IMR-90 (cell line): Measurements from ENCODE around the gene KIF3A. TPM values are rescaled to one million over a fixed set of nuclear protein-coding genes. Genes with fewer than 3 reads are reported as not detected.

Source experiments
- ATAC-seq: fragments of 200-7000 bp; cut with Tn5 transposase; 2 replicates; pipeline ENCODE4 v1.9.1; 2020; ENCODE audit warnings: low read depth, mild to moderate bottlenecking, moderate library complexity
- BruUV-seq: library from RNA; stranded (reverse); fragments of 400-500 nt; replicated peaks from 2 replicates; lab custom pipeline; 2021; lab: Mats Ljungman, UMichigan
- CTCF ChIA-PET: fragments of 300-600 bp; formaldehyde crosslinking; extraction: SDS; loops from one replicate; lab custom pipeline; 2021; ENCODE audit warnings: antibody characterized with exemption; lab: Yijun Ruan, JAX
- POLR2A ChIA-PET: fragments of 300-600 bp; sonication (Branson Sonifier 250); formaldehyde crosslinking; loops from one replicate; lab custom pipeline; 2022; ENCODE audit warnings: antibody characterized with exemption; ENCODE audit not compliant: unreplicated experiment; lab: Charles Lee
- DNase-seq: peaks from one replicate; pipeline ENCODE4 v3.0.0; 2013
- H2AFZ ChIP-seq: replicated peaks from 2 replicates; pipeline ENCODE3; 2013; ENCODE audit warnings: low read length, mild to moderate bottlenecking; ENCODE audit not compliant: poor library complexity
- H2AK5ac ChIP-seq: 2 replicates; pipeline ENCODE4 v1.6.1; 2013; ENCODE audit warnings: low read depth, low read length, inconsistent platforms
- H2AK9ac ChIP-seq: replicated peaks from 2 replicates; pipeline ENCODE3; 2013; ENCODE audit warnings: mild to moderate bottlenecking, low read depth, low read length, moderate library complexity; ENCODE audit not compliant: poor library complexity
- H2BK120ac ChIP-seq: 2 replicates; pipeline ENCODE4 v1.6.1; 2013; ENCODE audit warnings: low read depth, low read length, inconsistent platforms
- H2BK15ac ChIP-seq: 3 replicates; pipeline ENCODE4 v1.6.1; 2013; ENCODE audit warnings: low read depth, low read length, inconsistent platforms
- H2BK20ac ChIP-seq: 2 replicates; pipeline ENCODE4 v1.6.1; 2013; ENCODE audit warnings: low read depth, mild to moderate bottlenecking, inconsistent platforms, low read length, moderate library complexity
- H2BK5ac ChIP-seq: 2 replicates; pipeline ENCODE4 v1.6.1; 2013; ENCODE audit warnings: mild to moderate bottlenecking, low read depth, low read length, inconsistent platforms; ENCODE audit not compliant: poor library complexity, severe bottlenecking
- H3K14ac ChIP-seq: replicated peaks from 2 replicates; pipeline ENCODE4 v1.6.1; 2013; ENCODE audit warnings: low read depth, low read length, inconsistent platforms
- H3K18ac ChIP-seq: 2 replicates; pipeline ENCODE4 v1.6.1; 2013; ENCODE audit warnings: low read depth, low read length, control low read depth
- H3K23ac ChIP-seq: 2 replicates; pipeline ENCODE4 v1.6.1; 2013; ENCODE audit warnings: low read depth, low read length, inconsistent platforms
- H3K27ac ChIP-seq: 2 replicates; pipeline ENCODE4 v1.5.1; 2013; ENCODE audit warnings: mild to moderate bottlenecking, control low read depth, low read length; ENCODE audit not compliant: insufficient read depth
- H3K27me3 ChIP-seq: 2 replicates; pipeline ENCODE4 v1.6.1; 2013; ENCODE audit warnings: low read length; ENCODE audit not compliant: control insufficient read depth, insufficient read depth
- H3K36me3 ChIP-seq: 2 replicates; pipeline ENCODE4 v1.6.1; 2013; ENCODE audit warnings: low read length, mixed read lengths; ENCODE audit not compliant: control insufficient read depth, insufficient read depth
- H3K4ac ChIP-seq: 2 replicates; pipeline ENCODE4 v1.6.1; 2013; ENCODE audit warnings: low read depth, low read length, inconsistent platforms
- H3K4me1 ChIP-seq: 2 replicates; pipeline ENCODE4 v1.6.1; 2013; ENCODE audit warnings: low read length, mixed read lengths; ENCODE audit not compliant: control insufficient read depth, insufficient read depth
- H3K4me2 ChIP-seq: 2 replicates; pipeline ENCODE4 v1.6.1; 2013; ENCODE audit warnings: low read depth, mild to moderate bottlenecking, control low read depth, low read length, moderate library complexity
- H3K4me3 ChIP-seq: 2 replicates; pipeline ENCODE4 v1.5.1; 2013; ENCODE audit warnings: low read depth, mild to moderate bottlenecking, control low read depth, low read length, moderate library complexity; ENCODE audit not compliant: insufficient read depth
- H3K56ac ChIP-seq: 2 replicates; pipeline ENCODE4 v1.6.1; 2013; ENCODE audit warnings: low read length, inconsistent platforms; ENCODE audit not compliant: insufficient read depth; ENCODE audit errors: extremely low read depth
- H3K79me1 ChIP-seq, 2 experiments: 2 replicates each; pipeline ENCODE4 v1.6.1; 2013; ENCODE audit warnings: low read length in 2 of 2, inconsistent platforms in 1 of 2, low read depth in 1 of 2
- H3K9ac ChIP-seq: 2 replicates; pipeline ENCODE4 v1.6.1; 2013; ENCODE audit warnings: low read depth, low read length, control low read depth
- H3K9me1 ChIP-seq: 2 replicates; pipeline ENCODE4 v1.6.1; 2013; ENCODE audit warnings: low read length, inconsistent platforms; ENCODE audit not compliant: insufficient read depth
- H3K9me3 ChIP-seq: 2 replicates; pipeline ENCODE4 v1.6.1; 2013; ENCODE audit warnings: low read length; ENCODE audit not compliant: control insufficient read depth, insufficient read depth
- H4K20me1 ChIP-seq: 2 replicates; pipeline ENCODE4 v1.6.1; 2013; ENCODE audit warnings: low read length, inconsistent platforms; ENCODE audit not compliant: insufficient read depth
- H4K5ac ChIP-seq: 2 replicates; pipeline ENCODE4 v1.6.1; 2013; ENCODE audit warnings: mild to moderate bottlenecking, low read depth, low read length, control low read depth
- H4K8ac ChIP-seq, 2 experiments: 2 replicates each; pipeline ENCODE4 v1.6.1; 2013; ENCODE audit warnings: low read depth in 2 of 2, low read length in 2 of 2, control low read depth in 1 of 2, inconsistent platforms in 1 of 2
- H4K91ac ChIP-seq: 2 replicates; pipeline ENCODE4 v1.6.1; 2013; ENCODE audit warnings: low read depth, low read length, inconsistent platforms; ENCODE audit not compliant: insufficient read depth
- BHLHE40 ChIP-seq: fragments of 150-350 bp; IDR thresholded peaks from 2 replicates; pipeline ENCODE4 v1.6.1; 2016; ENCODE audit warnings: mild to moderate bottlenecking, low read depth, low read length
- FOS ChIP-seq: fragments of 150-350 bp; IDR thresholded peaks from 2 replicates; pipeline ENCODE4 v1.6.1; 2016; ENCODE audit warnings: low read depth, low read length
- MAFK ChIP-seq: IDR thresholded peaks from 2 replicates; pipeline ENCODE4 v1.6.1; 2012; ENCODE audit warnings: low read depth, low read length, improper control_type of control experiment
- NFE2L2 ChIP-seq: fragments of 150-350 bp; IDR thresholded peaks from 2 replicates; pipeline ENCODE4 v1.6.1; 2016; ENCODE audit warnings: low read depth, mild to moderate bottlenecking, low read length
- WGBS, 2 experiments: methylation state at CpG; one replicate each; pipeline versions ENCODE4 v1.1.5 to v1.1.7; 2013; ENCODE audit warnings: missing lambda C conversion rate in 2 of 2; ENCODE audit not compliant: insufficient read length in 1 of 2; ENCODE audit errors: extremely low coverage in 2 of 2; 5-methylcytosine and 5-hydroxymethylcytosine counted together
- dilution Hi-C: fragments of 300-500 bp; cut with HindIII; formaldehyde crosslinking; loops from one replicate; pipeline ENCODE4 v1.14.3; 2018; ENCODE audit warnings: low sequenced_read_pairs; ENCODE audit not compliant: unreplicated experiment
- in situ Hi-C: fragments of 300-500 bp; cut with MboI; formaldehyde crosslinking; loops from 3 replicates; pipeline ENCODE4 v1.14.3; 2019; ENCODE audit warnings: low sequenced_read_pairs, inconsistent platforms, mixed read lengths
- intact Hi-C: fragments of 100-400 bp; cut with micrococcal nuclease; formaldehyde crosslinking; loops from 2 replicates; pipeline ENCODE4 v1.10.0; 2022
- polyA plus RNA-seq, 3 experiments: library from polyadenylated mRNA; depleted of rRNA; stranded (reverse); fragments of >200 nt; gene quantifications; 2 replicates each; pipeline ENCODE4 v1.2.3, GENCODE V29; 2012; ENCODE audit warnings: low replicate concordance in 1 of 3
- total RNA-seq: library from RNA; depleted of rRNA; stranded (reverse); fragments of >200 nt; gene quantifications from 2 replicates; pipeline ENCODE4 v1.2.3, GENCODE V29; 2012

KIF3A gene
- total and polyA plus RNA-seq, 2 of the 4 experiments (the other 2 are of a cell fraction), result 4.3 to 4.5 TPM

- ATAC-seq, result no peak
- H3K4me2 ChIP-seq, result no peak overlapping the region
Measured at GRCh38 chr5:132778856-132779255, 41.5 kb upstream of the KIF3A start.

More at GRCh38 chr5:132778856-132779255, 41.5 kb upstream of the KIF3A start:
- H4K20me1 ChIP-seq, result peaks cover 14% of the 10 kb centered on the region; the same call in 1 of the 2 replicates
- intact Hi-C loops, result no loop called here
- no peak overlapping the region for H3K18ac ChIP-seq
- no peak overlapping the region for H2BK15ac ChIP-seq
- no peaks in the 10 kb centered on the region for H3K9me3 ChIP-seq
- no peak overlapping the region for H2AK9ac ChIP-seq
- dilution Hi-C loops, result no loop called here
- H3K23ac ChIP-seq, result no peak overlapping the region
- DNase-seq, result no peak
- CTCF ChIA-PET, result interaction anchor here (1.5 kb wide), 1 partner anchor 42 kb away, joined by 3 read pairs; no protein-coding TSS in a partner anchor
- no peak overlapping the region for H3K56ac ChIP-seq
- no peak overlapping the region for H2AFZ ChIP-seq
- H2BK120ac ChIP-seq, result no peak overlapping the region
- no peak overlapping the region for H2AK5ac ChIP-seq
- no peak overlapping the region for H4K8ac ChIP-seq
- peaks cover 16 to 37% of the 10 kb centered on the region in 2 experiments for H3K79me1 ChIP-seq
- H4K91ac ChIP-seq, result no peak overlapping the region
- H3K4me1 ChIP-seq, result peaks cover 18% of the 10 kb centered on the region
- no peak overlapping the region for H3K4ac ChIP-seq
- no peak overlapping the region for H2BK5ac ChIP-seq
- POLR2A ChIA-PET, result no interaction called here
- H3K14ac ChIP-seq, result no peak overlapping the region
- peaks cover 20% of the 10 kb centered on the region for H3K9me1 ChIP-seq
- TF ChIP-seq NFE2L2, result no peak
- no peak for TF ChIP-seq BHLHE40
- TF ChIP-seq FOS, result no peak
- no peak for TF ChIP-seq MAFK
- no peak overlapping the region for H3K9ac ChIP-seq
- no peak overlapping the region for H2BK20ac ChIP-seq
- BruUV-seq, result no TSS peak
- H3K27me3 ChIP-seq, result no peaks in the 10 kb centered on the region
- in situ Hi-C loops, result no loop called here
- no peak overlapping the region for H4K5ac ChIP-seq
- 94% methylated on average over 2 of the region's 5 CpGs; no CpG with 5 or more reads in 1 of the 2 experiments for WGBS, 2 experiments
- no peaks in the 10 kb centered on the region for H3K36me3 ChIP-seq
- no peak overlapping the region for H3K27ac ChIP-seq
- H3K4me3 ChIP-seq, result no peak overlapping the region
